Suppressor macrophage (primary cell): ENCODE measurements around the gene PAQR5.
"Not testable (repeated sequence)": the region's sequence is repeated elsewhere in the genome, so short reads cannot be mapped to it uniquely, and the experiment has no call there.

Experiments
- DNase-seq, 4 experiments: peaks; one replicate each; pipeline ENCODE4 v3.0.0-alpha.2; 2020 to 2022

Gene PAQR5

GRCh38 chr15:69424748-69425413, 126.2 kb downstream of the PAQR5 start:
- DNase-seq, result no peak

- no peak for DNase-seq
These were observed 135.1 kb downstream of the PAQR5 start for GRCh38 chr15:69433831-69434230.

GRCh38 chr15:69434238-69434637, 135.5 kb downstream of the PAQR5 start:
- DNase-seq, result no peak

GRCh38 chr15:69434679-69435078, 136.0 kb downstream of the PAQR5 start:
- DNase-seq, result no peak

- DNase-seq, result peak; percentile 15 to 73 (median 43)
These were observed 137.3 kb downstream of the PAQR5 start for GRCh38 chr15:69435985-69436384.

GRCh38 chr15:69436951-69437350, 138.2 kb downstream of the PAQR5 start:
- peak in 2 of 4 experiments; percentile 43 to 55 for DNase-seq

- peak in 1 of 4 experiments; percentile 21 for DNase-seq
These were observed 140.9 kb downstream of the PAQR5 start for GRCh38 chr15:69439623-69440022.

- DNase-seq, result no peak
These were observed 144.4 kb downstream of the PAQR5 start for GRCh38 chr15:69443032-69443611.

- no peak for DNase-seq
These were observed 146.0 kb downstream of the PAQR5 start for GRCh38 chr15:69444686-69445085.

GRCh38 chr15:69446953-69447352, 148.2 kb downstream of the PAQR5 start:
- no peak for DNase-seq

GRCh38 chr15:69450221-69450620, 151.5 kb downstream of the PAQR5 start:
- not testable (repeated sequence) for DNase-seq

GRCh38 chr15:69450968-69451695, 152.4 kb downstream of the PAQR5 start:
- no peak for DNase-seq

- DNase-seq, result peak; percentile 14 to 46 (median 29)
These were observed 153.4 kb downstream of the PAQR5 start for GRCh38 chr15:69451951-69452691.

GRCh38 chr15:69452692-69453521, 154.2 kb downstream of the PAQR5 start, which contains the start of gene RPLP1:
Gene RPLP1 (plus strand): TSS chr15:69452818. CDS start chr15:69452949, 131 bp downstream.
- peak; percentile 98 to 99 (median 98) for DNase-seq

GRCh38 chr15:69454953-69455352, 156.2 kb downstream of the PAQR5 start:
- no peak for DNase-seq

- no peak for DNase-seq
These were observed 157.8 kb downstream of the PAQR5 start for GRCh38 chr15:69456208-69457166.
